HL-60/S4 treated with phorbol 12-myristate 13-acetate at 8.2 ng/mL for 4 days and 3 days (cell line): Measurements from ENCODE around the gene SETD5.
"Not testable (repeated sequence)": the region's sequence is repeated elsewhere in the genome, so short reads cannot be mapped to it uniquely, and the experiment has no call there.

ENCODE experiments used
- in situ Hi-C: fragments of 300-500 bp; cut with MboI; formaldehyde crosslinking; loops from 2 replicates; pipeline ENCODE4 v1.15.0; 2022; ENCODE audit warnings: low sequenced_read_pairs

Gene SETD5

GRCh38 chr3:9448643-9449042 lies 51.2 kb downstream of the SETD5 start:
- in situ Hi-C loops, result no loop called here

GRCh38 chr3:9450126-9450525 lies 52.7 kb downstream of the SETD5 start:
- in situ Hi-C loops, result no loop called here

- in situ Hi-C loops, result no loop called here
Observed at GRCh38 chr3:9450991-9451390, 53.6 kb downstream of the SETD5 start.

- in situ Hi-C loops, result no loop called here
Observed at GRCh38 chr3:9452417-9452816, 55.0 kb downstream of the SETD5 start.

- in situ Hi-C loops, result no loop called here
Observed at GRCh38 chr3:9455596-9456131, 58.2 kb downstream of the SETD5 start.

GRCh38 chr3:9467451-9467850 lies 70.0 kb downstream of the SETD5 start:
- in situ Hi-C loops, result no loop called here

- in situ Hi-C loops, result no loop called here
Observed at GRCh38 chr3:9468460-9468859, 71.0 kb downstream of the SETD5 start.

GRCh38 chr3:9469986-9470385 lies 72.6 kb downstream of the SETD5 start:
- in situ Hi-C loops, result no loop called here

GRCh38 chr3:9473496-9474065 lies 76.2 kb downstream of the SETD5 start:
- in situ Hi-C loops, result no loop called here

- in situ Hi-C loops, result no loop called here
Observed at GRCh38 chr3:9474482-9474881, 77.1 kb downstream of the SETD5 start.

GRCh38 chr3:9476935-9477334 lies 79.5 kb downstream of the SETD5 start:
- in situ Hi-C loops, result no loop called here

- in situ Hi-C loops, result no loop called here
Observed at GRCh38 chr3:9480265-9480664, 82.8 kb downstream of the SETD5 start.

GRCh38 chr3:9485248-9485647 lies 87.8 kb downstream of the SETD5 start:
- in situ Hi-C loops, result no loop called here

GRCh38 chr3:9491506-9491905 lies 94.1 kb downstream of the SETD5 start:
- in situ Hi-C loops, result no loop called here

GRCh38 chr3:9494036-9494435 lies 96.6 kb downstream of the SETD5 start:
- in situ Hi-C loops, result not testable (repeated sequence)

GRCh38 chr3:9496893-9497292 lies 99.5 kb downstream of the SETD5 start:
- in situ Hi-C loops, result no loop called here

- in situ Hi-C loops, result no loop called here
Observed at GRCh38 chr3:9497821-9498565, 100.6 kb downstream of the SETD5 start.

- in situ Hi-C loops, result no loop called here
Observed at GRCh38 chr3:9498781-9499180, 101.4 kb downstream of the SETD5 start.

- in situ Hi-C loops, result no loop called here
Observed at GRCh38 chr3:9499455-9500107, 102.2 kb downstream of the SETD5 start.

GRCh38 chr3:9500108-9501050 lies 103.0 kb downstream of the SETD5 start:
- in situ Hi-C loops, result no loop called here

- in situ Hi-C loops, result no loop called here
Observed at GRCh38 chr3:9501226-9501625, 103.8 kb downstream of the SETD5 start.
